ENCODE measurements around the gene MAGI1.

Gene MAGI1

DNA sequence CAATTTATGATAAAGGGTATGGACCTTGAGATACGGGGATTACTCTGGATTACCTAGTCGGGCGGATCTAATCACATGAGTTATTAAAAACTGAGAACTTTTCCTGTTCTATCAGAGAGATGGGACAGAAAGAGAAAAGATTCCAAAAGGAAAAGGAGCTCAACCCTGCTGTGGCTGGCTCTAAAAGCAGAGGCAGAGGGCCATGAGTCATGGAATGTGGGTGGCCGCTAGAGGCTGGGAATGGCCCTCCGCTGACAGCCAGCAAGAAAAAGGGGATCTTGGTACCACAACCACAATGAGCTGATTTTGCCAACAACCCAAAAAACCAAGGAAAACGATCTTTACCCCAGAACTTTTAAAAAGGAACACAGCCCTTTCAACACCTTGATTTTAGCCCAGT, 210.0 kb downstream of the MAGI1 start:
- no peak for DNase-seq

DNA sequence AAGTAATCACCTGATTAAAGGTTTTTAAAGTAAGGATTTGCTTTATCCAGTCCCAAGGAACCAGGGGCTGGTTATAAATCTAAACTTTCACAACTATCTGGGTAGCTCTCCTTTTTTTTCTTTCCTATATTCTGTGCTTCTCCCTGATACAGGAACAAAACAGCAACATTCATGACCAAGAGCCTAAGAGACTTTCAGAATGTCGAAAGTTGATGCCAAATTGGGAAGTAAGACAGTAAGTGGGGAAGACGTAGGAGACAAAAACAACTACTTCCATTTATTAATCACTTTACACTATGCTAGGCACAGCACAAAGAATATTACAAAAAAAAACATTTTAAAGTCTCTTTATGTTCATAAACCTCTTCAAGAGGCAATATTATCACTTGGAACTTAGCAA, 211.6 kb downstream of the MAGI1 start:
- no peak for DNase-seq

DNA sequence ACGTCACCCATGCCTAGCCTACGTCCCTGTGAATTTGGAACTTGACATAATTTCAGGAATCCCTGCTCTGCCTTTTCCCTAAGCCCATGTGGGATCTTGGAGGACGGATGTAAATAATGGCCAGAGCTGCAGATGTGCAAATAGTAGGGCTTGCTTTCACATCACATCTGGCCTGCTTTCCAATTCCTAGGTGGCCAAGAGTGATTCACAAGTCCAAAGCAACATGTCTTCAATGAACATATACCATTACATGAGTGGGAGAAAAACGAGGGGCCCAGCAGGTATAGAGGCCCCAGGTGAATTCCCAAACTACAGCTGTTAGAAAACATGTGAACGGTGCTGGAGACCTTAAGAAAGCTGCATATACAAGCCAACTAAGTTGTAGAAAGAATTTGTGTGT, 214.6 kb downstream of the MAGI1 start:
- no peak for DNase-seq

DNA sequence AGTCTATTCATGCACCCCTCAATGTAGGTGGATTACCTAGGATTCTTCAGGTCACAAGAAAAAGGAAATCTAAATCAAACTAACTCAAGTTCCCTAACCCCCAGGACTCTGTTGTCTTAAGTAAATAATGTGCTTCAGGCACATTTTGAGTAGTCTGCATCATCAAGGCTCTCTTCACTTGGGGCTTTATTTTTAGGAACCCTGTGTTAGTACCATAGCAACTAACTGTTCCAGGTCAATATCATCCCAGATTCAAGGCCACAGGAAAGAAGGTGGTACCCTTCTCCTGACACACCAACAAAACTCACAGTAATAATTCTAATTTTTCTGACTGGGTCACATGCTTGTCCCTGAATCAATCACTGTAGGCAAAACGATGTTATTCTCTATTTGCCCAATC, 218.1 kb downstream of the MAGI1 start:
- DNase-seq, result no peak

DNA sequence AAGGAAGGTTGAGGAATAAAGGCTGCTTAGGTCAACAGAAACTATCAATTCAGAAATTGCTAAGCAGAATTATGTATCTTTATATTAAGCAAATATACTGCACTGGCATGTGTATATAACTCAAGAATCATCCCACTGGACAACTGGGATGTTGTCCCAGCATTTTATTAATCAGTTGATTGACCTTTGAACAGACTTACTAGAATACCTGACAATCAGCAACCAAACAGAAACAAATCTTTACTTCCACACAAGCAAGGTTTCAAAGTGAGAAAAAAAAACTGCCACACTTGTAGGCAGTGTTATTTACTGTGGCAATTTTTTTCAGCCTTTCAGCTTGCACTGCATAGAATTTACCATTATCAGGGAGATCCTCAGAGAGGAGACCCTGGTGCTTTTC, 218.8 kb downstream of the MAGI1 start:
- no peak for DNase-seq

DNA sequence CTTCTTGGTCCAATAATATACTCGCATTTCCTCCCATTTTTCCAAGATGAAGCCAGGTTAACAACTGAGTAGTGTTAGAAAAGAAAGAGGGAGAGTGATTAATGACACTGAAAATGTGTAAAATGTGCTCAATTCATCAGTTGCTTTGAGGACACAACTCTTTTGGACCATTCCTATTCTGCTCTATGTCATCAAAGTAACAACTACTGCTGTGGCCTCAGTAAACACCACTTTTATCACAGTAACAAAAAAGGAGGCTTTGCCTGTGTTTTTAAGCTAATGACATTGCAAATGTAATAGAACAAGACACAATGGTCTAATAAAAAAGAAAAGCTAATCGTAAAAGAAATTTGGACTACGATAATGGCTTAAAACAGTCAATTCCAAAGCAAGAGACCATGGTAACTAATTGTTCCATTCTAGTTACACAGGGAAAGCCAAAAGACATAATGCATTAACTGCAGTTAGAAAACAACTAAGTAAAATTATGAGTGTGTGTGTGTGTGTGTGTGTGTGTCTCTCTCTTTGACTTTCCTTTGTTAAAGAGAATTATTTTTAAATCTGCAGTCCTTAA, 221.1 kb downstream of the MAGI1 start:
- DNase-seq, result no peak

DNA sequence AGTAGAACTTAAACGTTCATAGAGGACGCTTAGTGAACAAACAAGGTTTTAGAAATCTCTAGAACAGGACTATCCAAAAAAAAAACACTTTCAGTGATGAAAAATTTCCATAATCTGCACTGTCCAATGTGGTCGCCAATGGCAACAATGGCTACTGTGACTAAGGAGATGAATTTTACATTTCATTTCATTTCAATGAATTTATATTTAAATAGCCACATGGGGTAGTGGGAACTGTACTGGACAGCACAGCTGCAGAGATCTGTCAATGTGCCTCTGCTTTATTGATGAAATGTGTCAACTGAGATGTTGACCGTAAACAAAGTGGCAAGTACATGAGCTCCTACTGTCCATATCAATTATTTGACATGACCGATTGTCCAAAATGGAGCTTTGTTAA, 222.5 kb downstream of the MAGI1 start:
- DNase-seq, result peak; percentile 49

DNA sequence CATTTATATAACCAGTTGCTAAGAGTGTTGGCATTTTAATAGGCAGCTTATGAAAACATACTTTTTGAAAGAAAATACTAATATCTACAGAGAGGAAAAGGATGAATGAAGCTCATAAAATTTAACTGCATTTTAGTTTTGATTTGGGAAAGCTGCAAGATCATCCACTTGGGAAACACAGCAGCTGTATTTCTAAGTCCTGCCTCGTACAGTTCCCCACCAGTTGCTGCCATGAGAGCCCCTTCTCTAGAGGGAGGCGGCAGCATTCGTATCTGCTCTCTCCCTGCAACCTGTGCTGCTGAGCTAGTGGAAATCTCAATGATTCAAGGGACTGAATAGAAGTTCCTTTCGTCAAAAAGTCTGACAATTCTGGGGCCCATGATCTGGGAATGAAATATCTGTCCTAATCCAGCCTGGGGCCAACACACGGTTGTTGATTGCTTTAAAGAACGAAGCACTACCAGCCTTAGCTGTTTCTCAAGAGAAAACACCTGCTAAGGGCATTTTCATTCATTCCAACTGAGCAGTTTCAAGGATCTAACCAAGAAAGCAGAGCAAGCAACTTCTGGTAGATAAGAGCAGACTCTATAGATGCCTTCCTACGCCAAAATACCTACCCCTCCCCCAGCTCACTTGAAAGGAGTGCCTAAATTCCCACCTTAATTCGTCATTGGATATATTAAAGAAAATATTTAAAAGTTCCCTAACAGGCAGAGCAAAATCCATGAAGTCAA, 223.7 kb downstream of the MAGI1 start:
- DNase-seq, result peak; percentile 31

DNA sequence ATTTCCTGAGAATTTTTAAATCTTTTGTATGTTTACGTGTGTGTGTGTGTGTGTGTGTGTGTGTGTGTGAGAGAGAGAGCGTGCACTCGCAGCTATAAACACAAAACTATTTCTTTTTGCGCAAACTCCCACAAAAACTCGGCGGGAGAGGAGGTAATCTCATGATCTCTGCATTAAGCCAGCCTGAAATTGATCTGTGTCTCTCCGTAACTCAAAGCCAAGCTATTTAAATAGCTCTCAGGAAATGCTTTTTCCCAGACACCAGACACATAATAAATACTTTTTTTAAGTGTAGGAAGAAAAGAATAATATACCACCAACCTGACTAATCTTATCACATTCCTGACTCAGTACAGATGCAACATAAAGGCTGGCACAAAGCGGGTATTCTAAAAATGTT, 226.8 kb downstream of the MAGI1 start:
- no peak for DNase-seq

DNA sequence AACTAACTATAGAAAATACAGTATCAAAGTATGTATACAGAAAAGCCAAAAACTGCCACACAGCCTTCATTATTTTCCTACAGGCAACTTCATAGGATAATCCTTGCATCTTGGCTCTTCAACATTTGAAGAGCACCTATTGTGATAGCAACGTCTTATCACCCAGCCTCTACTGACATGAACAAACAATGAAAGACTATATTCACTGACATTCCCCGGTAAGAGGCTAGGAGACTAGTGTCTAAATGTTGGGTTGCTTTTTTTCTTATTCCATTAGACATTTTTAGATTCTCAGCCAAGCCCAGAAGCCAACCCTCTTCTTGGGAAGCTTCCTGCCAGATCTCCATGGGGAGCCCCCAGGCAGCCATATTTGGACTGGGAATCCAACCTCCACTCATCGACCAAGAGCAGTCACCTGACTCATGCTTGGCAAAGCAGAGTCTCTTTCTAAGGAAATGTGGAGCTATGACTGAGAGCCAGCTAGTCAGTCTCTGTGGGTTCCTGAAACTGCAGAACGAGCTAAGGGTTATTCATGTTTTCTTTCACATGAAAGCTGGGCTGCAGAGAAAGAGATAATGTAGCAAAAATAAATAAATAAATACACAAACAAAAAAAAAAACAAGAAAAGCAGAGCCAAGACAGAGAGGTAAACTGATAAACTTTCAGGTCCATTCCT, 227.5 kb downstream of the MAGI1 start:
- DNase-seq, result no peak

DNA sequence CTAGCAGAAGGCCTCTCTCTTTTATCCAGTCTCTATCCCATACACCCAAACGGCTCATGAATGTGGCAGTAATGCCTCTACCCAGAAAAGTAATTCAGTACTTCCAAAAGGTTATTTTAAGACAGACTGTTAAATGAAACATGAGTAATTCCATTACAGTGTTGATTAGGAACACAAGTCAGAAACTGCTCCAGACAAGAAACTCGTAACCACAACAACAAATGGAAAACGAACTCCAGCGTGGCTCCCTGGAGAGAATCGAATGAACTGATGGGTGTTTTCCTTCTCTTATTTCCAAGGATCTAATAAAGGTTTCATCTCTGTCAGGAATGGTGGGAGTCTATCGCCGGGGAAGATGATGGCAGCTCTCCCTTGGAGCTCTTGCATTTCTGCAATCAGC, 228.4 kb downstream of the MAGI1 start:
- no peak for DNase-seq

DNA sequence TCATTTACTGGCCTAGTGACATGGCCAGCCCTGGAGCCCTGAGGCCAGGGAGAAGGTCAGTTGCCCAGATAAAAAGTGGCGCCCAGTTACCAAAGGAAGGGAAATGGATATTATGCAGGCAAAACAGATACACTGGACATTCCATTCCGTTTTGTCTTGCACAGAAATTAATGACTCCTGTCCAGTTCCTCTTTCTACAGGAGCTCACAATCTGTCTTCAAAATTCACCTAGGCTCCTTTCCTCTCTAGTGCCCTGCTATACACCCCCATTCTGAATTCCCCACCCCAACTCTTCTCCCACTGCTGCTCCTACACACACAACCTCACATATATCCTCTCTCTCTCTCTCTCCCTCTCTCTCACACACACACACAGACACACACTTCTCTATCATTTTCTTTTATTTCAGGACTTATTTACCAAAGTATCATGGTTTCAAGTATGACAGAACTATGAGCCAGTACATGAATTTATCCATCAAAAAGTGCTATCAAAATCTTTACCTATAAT, 229.0 kb downstream of the MAGI1 start:
- DNase-seq, result no peak

DNA sequence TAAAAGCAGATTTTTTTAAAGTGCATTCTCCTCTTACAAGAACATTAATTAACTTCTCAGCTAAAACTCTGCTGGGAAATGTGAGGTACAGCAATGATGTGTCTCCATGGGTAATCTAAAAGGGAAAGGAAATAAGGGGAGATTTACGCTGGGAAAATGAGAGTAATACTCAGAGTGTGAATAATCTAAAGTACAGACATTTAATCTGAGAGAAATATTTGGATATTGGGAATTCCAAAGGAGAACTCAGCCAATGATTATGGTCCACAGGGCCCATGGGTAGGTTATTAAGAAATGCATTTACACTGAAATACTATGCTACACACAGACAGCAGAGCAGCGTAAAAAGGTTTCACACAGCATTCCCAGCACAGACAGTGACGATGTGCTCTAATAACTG, 229.9 kb downstream of the MAGI1 start:
- DNase-seq, result no peak

DNA sequence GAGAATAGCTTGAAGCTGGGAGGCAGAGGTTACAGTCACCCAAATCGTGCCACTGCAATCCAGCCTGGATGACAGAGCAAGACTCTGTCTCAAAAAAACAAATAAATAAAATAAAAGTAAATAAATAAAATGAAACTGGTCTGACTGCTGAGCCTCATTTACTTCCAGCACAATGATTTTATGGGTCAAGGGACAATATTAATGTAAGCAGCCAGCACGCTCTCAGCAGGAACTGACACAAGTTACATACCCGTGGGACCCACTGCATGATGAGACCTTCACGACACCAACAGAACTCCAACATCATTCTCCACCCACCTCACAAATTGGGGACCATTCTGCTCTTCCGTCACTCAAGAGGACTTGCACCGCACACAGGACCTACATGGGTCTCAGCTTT, 230.3 kb downstream of the MAGI1 start:
- DNase-seq, result peak; percentile 36

DNA sequence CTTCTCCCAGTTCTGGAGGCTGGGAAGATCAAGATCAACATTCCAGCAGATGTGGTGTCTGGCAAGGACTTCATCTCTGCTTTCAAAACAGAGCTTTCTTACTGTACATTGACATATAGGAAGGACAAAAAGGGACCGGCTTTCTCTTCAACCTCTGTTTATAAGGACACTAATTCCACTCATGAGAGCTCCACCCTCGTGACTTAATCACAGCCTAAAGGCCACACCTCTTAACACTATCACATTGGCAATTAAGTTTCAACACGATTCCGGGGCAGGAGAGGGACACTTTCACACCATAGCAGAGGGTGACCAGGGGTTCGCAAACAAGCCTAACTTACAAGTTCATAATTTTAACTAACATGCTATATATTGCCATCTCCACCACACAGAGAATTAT, 231.5 kb downstream of the MAGI1 start:
- DNase-seq, result no peak

DNA sequence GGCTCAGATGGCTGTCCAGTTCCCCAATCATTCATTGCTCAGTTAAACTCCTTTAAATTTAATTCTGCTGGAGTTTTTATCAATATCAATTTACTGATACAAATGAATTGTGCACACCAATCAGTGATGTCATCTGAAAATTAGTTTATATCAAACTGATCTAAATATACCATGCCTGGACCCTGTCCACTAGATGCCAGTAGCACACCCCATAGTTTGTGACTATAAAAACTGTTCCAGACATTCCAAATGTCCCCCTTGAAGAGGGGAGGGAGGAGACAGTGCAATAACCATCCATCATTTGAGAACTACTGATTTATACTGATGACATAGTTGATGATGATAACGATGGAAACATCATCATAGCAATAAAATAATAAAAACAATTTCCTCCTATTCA, 232.1 kb downstream of the MAGI1 start:
- DNase-seq, result no peak

DNA sequence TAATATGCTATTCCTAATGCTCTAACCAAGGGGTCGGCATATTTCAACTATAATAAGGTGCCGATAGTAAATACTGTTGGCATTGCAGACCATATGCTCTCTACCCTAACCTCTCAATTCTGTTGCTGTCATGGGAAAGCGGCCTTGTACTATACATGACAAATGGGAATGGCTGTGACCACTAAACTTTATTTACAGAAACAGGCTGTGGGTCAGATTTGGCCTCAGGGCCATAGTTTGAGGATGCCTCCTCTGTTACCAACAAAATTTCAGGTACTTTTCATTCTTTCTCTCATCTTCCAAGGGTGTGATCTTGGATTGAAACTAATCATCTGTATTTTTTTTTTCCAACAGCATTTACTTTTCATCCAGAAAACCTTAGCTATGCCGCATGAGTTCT, 242.0 kb downstream of the MAGI1 start:
- DNase-seq, result no peak

DNA sequence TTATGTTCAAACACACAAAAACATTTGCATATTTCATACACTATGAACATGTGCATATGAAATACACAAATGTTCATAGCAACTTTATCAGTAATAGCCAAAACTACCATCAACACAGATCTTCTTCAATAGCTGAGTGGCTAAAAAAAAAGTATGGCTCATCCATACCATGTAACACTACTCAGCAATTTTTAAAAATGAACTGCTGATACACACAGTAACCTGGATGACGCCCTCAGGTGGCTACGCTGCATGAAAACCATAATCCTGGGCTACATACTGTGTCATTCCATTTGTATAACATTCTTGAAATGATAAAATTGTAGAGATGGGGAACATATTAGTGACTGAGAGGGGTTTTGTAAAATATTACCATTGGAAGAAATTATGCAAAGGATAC, 243.6 kb downstream of the MAGI1 start:
- DNase-seq, result no peak

DNA sequence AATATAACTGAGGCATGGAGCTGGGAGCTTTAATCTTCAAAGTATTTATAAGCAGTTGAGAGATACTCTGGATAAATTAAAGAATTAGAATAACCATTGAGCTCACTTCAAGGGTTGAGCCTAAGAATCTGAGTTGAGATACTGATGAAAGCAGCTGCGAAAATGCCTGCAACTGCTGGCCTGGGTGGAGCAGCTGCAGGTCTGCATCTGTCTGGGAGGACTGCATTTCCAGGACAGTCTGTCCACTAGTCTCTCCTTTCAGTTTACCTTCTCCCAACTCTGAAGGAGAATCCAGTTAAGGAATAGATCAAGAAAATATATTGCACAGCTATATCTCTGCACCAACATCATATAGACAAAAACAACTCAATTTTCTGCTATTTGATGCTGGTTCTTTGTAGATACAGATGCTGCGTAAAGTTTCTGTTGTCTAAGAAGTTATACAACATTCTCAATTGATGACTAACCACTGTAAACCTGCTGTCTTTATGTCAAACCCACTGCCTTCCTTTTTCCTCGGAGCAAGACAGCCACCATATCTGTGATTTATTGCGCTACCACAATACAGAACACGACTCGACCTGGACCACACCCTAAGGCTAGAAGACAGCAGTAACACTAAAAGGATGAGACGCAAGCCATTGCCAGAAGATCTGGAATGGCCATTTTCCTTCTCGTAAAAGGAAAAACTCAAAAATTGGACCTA, 245.1 kb downstream of the MAGI1 start:
- no peak for DNase-seq

DNA sequence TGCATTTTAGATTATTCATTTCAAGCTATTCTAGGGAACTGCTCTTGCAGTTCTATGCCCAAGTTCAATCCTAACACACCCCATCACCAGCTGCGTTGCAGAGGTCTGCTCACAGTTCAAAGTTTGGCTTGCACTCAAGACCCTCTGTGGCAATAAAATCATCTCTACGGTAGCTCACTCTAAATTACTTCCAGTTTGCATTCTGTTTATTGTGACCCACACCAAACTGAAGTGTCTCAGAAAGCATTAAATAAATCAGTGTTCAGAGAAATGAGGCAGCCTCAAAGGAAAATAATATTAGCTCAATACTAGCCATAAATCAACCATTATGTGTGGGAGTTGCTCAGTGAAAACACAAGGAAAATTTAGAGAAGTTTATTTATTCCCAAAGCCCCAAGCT, 250.3 kb downstream of the MAGI1 start:
- DNase-seq, result no peak

DNA sequence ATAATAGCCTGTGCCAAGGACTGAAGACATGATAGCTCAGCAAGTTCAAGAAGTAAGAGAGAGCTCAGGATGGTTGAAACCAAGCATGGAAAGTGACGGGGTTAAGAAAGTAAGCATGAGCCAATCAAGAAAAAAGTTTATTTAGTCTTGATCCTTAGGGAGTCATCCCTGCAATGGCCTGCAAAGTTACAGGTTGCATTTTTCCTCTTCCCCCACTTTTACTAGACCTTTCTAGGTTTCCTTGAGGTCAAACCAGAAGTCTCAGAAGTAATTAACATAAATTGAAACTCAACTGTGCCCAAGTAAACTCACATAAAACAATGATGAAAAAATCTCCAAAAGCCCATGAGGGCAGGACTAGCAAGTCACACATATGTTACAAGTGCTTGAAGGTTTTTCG, 250.9 kb downstream of the MAGI1 start:
- DNase-seq, result no peak

DNA sequence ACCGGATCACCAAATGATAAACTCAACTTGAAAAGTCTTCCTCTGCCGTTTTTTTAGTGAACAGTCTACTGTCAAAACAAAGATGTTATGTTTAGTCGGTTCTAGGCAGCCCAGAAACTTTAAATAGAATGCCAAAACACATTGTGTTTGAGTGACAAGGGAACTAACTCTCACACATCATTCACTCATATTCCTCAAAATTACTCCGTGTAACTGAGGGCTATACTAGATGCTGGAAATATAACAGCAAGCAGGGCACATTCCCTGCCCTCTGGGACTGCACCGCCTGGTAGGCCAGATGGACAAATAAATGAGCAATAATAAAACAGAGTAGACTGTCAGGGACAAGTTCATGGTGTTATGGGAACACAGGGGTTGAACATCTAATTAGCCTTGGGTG, 251.4 kb downstream of the MAGI1 start:
- no peak for DNase-seq

DNA sequence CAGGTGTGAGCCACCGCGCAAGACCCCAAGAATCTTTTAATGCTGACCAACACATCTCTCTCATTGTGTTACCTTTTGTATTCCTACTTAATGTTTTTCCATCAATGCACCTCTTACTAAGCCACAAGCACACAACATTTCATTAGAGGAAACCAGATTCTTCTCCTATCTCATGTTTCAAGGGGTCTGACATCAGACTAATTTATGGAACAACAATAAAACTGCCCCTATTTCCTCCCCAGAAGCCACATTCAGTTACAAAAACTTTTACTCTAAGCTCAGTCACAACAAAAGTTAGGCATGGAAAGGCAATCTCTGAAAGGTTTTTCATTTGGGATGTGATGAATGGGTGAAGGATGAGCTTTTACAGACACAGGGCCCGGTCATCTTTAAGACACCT, 251.8 kb downstream of the MAGI1 start:
- no peak for DNase-seq

All from retina (tissue), 1 donor.